IPS-18c (cell line): Measurements from ENCODE around the gene SHROOM2.

ENCODE experiments used
- H3K4me3 ChIP-seq: 2 replicates; pipeline ENCODE4 v1.7.0; 2013; ENCODE audit warnings: low read depth, mild to moderate bottlenecking, low read length, moderate library complexity; ENCODE audit not compliant: insufficient read depth
- H3K9me3 ChIP-seq: one replicate; pipeline ENCODE4 v1.6.1; 2013; ENCODE audit warnings: mild to moderate bottlenecking, low read length, moderate library complexity; ENCODE audit not compliant: control insufficient read depth, insufficient read depth

Gene SHROOM2, protein sequence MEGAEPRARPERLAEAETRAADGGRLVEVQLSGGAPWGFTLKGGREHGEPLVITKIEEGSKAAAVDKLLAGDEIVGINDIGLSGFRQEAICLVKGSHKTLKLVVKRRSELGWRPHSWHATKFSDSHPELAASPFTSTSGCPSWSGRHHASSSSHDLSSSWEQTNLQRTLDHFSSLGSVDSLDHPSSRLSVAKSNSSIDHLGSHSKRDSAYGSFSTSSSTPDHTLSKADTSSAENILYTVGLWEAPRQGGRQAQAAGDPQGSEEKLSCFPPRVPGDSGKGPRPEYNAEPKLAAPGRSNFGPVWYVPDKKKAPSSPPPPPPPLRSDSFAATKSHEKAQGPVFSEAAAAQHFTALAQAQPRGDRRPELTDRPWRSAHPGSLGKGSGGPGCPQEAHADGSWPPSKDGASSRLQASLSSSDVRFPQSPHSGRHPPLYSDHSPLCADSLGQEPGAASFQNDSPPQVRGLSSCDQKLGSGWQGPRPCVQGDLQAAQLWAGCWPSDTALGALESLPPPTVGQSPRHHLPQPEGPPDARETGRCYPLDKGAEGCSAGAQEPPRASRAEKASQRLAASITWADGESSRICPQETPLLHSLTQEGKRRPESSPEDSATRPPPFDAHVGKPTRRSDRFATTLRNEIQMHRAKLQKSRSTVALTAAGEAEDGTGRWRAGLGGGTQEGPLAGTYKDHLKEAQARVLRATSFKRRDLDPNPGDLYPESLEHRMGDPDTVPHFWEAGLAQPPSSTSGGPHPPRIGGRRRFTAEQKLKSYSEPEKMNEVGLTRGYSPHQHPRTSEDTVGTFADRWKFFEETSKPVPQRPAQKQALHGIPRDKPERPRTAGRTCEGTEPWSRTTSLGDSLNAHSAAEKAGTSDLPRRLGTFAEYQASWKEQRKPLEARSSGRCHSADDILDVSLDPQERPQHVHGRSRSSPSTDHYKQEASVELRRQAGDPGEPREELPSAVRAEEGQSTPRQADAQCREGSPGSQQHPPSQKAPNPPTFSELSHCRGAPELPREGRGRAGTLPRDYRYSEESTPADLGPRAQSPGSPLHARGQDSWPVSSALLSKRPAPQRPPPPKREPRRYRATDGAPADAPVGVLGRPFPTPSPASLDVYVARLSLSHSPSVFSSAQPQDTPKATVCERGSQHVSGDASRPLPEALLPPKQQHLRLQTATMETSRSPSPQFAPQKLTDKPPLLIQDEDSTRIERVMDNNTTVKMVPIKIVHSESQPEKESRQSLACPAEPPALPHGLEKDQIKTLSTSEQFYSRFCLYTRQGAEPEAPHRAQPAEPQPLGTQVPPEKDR (N-terminal part only)

DNA sequence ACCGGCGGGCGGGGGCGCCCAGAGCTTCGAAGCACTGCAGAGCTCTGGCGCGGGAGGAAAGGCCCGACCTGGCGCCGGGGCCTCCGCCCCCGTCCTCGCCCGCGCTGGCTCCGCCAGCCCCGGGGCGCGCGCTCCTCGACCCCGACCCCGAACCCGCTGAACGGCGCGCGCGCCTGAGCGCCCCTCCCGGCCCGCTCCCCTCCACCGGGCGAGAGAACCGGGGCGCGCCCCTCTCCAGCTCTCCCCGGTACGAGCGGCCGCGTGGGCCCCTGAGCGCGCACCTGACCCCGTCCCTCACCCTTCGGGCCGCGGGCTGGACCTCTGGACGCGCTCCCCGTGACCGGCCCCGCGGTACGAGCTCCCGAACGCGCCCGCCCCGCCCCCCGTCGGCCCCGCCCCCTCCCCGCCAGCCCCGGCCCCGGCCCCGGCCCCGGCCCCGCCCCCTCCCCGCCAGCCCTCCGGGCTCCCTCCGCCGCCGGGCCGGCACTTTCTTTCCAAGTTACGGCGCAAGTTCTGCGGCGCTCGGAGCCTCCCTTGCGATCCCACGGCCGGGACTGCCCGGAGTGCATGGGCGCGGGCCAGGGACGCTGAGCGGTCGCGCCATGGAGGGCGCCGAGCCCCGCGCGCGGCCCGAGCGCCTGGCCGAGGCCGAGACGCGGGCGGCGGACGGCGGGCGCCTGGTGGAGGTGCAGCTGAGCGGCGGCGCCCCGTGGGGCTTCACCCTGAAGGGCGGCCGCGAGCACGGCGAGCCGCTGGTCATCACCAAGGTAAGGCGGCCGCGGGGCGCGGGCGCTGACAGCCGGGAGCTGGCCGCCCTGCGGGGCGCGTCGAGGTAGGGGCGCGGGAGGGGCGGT lies at the start of gene SHROOM2:
TSS of gene SHROOM2 (plus strand) at position 486 of the 854 bp plus-strand sequence. CDS start at position 603, 117 bp downstream.
- H3K4me3 ChIP-seq, result peak within 1 kb of the TSS; percentile 53
- H3K9me3 ChIP-seq, result peaks cover 6% of the 10 kb centered on the region

DNA sequence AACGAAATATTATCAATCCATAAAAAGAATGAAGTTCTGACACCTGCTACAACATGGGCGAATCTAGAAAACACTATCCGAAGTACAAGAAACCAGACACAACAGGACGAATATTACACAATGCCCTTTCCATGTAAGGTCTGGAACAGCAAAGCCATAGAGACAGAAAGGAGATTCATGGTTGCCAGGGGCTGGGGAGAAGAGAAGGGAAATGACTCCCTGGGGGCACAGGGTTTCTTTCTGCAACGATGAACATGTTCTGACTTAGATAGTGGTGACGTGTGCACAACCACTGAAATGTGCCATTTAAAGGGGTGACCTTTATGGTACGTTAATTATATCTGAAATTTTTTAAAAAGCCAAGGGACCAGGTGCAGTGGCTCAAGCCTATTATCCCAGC lies 48.9 kb upstream of the SHROOM2 start:
- peaks cover 12% of the 10 kb centered on the region for H3K9me3 ChIP-seq
- no peak overlapping the region for H3K4me3 ChIP-seq

DNA sequence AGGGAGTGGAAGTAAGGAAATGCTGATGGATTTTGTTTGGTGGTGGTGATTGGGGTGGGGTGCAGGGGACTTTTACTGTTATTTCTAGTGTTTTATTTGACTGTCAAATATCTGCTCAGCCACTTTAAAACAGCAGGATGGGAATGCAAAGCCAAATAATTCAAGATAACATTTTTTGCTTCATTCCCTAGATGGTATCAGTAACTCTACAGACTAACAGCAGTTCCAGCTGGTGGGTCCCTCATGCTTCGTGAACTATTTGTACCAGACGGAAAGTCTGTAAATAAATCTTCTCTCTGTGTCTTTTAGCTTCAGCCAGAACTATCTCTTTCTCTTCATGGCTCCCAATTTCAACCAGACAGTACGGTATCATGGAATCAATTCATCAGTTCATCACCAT lies 48.1 kb upstream of the SHROOM2 start:
- H3K4me3 ChIP-seq, result no peak overlapping the region
- peaks cover 12% of the 10 kb centered on the region for H3K9me3 ChIP-seq

DNA sequence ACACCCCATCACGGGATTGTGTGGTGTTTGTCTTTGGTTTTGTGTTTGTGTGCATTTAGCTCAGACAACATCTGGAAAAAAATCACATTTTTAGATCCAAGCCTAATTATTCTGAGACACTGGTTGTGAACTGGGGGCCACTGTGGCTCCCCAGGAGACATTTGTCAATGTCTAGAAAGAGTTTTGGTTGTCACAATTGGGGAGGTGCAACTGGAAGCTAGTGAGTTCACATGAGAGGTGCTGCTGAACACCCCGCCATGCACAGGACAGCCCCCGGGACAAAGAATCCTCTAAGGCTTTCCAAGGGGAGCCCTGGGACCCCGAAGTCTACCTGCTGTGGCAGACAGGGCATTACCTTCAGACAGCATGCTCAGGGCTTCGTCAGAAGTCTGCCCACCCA lies 47.1 kb upstream of the SHROOM2 start:
- no peak overlapping the region for H3K4me3 ChIP-seq
- H3K9me3 ChIP-seq, result peaks cover 14% of the 10 kb centered on the region

DNA sequence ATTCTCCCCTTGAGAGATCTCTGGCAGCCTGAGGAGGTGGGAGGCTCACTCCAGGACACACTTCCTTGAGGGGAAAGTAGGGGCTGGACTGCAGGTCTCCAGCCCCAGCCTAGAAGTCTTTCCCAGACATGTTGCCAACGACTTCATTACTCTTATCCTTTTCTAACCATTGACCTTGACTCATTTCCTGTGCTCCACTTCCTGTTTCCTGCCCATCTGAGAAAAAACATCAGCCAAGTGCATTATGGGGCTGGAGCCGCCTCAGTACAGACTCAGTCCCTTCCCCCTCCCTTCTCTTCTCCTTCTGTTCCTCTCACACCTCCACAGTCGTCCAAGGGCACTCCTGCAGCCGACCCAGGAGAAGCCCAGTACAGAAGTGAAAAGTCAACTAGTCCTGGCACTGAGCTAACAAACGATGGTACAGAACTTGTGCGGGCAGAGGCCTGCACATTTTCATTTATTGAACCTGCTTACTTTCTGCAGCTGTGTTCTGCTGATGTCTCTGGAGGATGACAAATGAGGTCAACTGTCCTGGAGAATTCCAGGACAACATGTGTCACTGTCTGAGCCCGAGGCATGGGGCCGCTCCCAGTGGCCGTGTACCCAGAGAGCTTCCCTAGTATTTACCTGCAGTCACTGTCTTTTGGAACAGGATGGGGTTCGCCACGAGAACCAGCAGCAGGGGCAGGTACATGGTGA lies 40.7 kb upstream of the SHROOM2 start:
- Histone ChIP-seq H3K4me3 (no peak overlapping the region), H3K9me3 (peaks cover 8% of the 10 kb centered on the region)

DNA sequence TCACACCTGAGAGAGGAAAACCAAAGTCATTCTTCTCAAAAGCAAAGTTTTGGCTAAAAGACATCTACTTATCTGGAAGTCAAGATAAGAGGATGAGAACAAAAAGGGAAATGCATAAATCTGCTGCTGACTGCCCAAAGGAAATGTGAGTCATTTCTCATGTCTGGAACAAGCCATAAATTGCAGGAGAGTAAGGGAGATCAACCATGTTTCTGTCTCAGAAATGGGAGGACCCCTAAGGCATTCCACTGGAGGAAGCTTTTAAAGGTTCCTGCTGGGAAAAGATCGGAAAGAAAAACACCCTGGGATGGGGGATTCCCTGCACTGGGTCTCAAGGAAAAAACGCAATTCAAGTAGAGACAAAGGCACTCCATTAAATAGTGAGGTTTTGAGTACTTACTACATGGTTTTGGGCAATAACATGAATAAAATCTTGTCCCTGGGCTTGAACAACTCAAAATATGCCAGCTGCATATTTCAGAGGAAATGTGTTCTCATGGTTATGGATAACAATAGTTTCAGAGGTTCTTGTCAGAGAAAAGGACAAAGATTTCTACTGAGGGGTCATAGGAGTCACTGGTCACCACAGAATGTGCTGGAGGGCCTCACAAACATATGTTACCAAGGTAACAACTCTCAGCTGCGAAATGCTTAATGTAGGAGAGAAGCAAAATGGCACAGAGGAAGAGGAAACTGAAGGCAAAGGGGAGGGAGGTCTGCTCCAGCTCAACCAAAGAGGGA lies 39.9 kb upstream of the SHROOM2 start:
- H3K4me3 ChIP-seq, result no peak overlapping the region

DNA sequence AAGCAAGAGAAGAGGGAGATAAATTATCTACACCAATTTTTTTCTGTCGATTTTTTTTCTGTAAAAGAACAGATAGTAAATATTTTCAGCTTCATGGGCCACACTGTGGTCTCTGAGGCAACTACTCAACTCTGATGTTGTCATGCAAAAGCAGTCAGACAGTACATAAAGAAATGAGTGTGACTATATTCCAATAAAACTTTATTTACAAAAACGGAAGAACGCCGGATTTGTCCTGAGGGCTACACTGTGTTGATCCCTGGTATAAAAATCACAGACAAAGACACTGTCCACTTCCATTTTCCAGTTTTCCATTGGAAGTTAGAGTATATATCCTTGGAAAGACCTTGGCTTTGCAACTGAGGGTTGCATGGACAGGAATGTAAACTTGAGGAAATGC lies 38.6 kb upstream of the SHROOM2 start:
- H3K4me3 ChIP-seq, result no peak overlapping the region

More for the DNA sequence above, 39.9 kb upstream of the SHROOM2 start:
- H3K9me3 ChIP-seq, result peaks cover 12% of the 10 kb centered on the region

DNA sequence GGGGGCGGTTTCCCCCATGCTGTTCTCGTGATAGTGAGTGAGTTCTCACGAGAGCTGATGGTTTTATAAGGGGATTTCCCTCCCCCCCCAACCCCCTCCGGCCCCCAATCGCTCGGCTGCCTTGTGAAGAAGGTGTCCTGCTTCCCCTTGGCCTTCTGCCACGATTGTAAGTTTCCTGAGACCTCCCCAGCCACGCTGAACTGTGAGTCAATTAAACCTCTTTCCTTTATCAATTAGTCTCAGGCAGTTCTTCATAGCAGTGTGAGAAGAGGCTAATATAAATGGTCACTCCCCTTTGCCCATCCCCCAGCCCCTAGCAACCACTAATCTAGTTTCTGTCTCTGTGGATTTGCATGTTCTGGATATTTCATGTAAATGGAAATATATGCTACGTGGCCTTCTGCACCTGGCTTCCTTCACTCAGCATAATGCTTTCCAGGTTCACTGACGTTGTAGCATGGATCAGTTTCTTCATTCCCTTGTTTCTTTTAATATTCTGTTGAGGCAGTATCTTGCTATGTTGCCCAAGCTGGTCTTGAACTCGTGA lies 37.0 kb upstream of the SHROOM2 start:
- no peak overlapping the region for H3K4me3 ChIP-seq
- H3K9me3 ChIP-seq, result peaks cover 13% of the 10 kb centered on the region

More for the DNA sequence above, 38.6 kb upstream of the SHROOM2 start:
- H3K9me3 ChIP-seq, result peaks cover 12% of the 10 kb centered on the region

DNA sequence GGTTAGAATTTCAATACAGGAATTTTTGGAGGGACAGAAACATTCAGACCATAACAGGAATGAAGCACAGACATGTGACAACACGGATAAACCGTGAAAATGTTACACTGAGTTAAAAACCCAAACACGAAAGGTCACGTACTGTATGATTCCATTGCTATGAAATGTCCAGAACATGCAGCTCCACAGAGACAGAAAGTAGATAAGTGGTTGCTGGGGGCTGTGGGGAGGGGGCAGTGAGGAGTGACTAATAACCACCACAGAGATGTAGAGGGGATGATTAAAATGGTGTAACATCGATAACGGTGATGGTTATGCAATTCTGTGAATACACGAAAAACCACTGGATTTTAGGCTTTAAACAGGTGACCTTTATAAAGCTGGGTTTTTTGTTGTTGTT lies 28.9 kb upstream of the SHROOM2 start:
- H3K9me3 ChIP-seq, result peaks cover 8% of the 10 kb centered on the region

DNA sequence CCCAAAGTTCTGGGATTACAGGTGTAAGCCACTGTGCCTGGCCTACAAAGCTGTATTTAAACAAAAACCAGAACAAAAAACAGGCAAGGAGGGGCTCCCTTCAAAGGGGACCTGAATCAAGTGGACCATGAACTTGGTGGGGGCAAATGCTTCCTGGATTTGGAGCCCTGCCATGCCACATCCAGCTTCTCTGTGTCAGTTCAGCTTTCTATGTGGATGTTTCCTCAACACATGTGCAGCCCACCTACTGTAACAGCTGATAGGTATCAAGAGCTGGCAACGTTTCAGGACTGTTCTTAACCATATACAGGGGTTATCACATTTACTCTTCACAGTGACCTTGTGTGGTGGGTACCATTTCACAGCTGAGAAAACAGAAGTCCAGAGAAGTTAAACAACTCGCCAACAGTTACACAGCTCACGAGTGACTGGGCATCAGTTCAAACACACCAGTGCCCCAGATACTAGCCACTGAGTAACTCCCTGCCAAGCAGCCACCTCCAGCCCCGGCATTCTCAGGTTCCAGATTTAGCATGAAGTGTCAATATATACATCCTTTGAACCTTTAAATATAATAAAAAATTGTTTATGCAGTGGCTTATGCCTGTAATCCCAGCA lies 28.1 kb upstream of the SHROOM2 start:
- H3K9me3 ChIP-seq, result peaks cover 8% of the 10 kb centered on the region
- H3K4me3 ChIP-seq, result no peak overlapping the region

More for the DNA sequence above, 28.9 kb upstream of the SHROOM2 start:
- H3K4me3 ChIP-seq, result no peak overlapping the region

DNA sequence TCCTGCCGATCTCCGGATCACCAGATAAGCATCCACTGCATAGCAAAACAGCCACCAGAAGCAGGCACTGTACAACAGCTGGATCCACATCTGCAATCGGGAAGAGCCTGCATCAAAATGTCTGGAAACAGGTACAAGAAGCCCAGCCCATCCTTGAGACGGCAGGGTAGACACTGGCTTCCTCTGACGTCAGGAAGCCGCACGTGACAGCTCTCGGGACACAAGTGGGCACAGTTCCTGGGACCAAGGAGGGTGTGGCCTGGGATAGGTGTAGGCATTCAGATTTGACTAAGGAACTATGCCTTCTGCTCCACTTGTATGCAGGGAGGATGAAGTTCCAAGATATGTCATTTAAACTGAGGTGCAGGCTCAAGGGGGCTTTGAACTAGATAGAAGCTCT lies 26.9 kb upstream of the SHROOM2 start:
- no peak overlapping the region; the same call in 1 of the 2 replicates for H3K4me3 ChIP-seq
- H3K9me3 ChIP-seq, result peaks cover 9% of the 10 kb centered on the region

DNA sequence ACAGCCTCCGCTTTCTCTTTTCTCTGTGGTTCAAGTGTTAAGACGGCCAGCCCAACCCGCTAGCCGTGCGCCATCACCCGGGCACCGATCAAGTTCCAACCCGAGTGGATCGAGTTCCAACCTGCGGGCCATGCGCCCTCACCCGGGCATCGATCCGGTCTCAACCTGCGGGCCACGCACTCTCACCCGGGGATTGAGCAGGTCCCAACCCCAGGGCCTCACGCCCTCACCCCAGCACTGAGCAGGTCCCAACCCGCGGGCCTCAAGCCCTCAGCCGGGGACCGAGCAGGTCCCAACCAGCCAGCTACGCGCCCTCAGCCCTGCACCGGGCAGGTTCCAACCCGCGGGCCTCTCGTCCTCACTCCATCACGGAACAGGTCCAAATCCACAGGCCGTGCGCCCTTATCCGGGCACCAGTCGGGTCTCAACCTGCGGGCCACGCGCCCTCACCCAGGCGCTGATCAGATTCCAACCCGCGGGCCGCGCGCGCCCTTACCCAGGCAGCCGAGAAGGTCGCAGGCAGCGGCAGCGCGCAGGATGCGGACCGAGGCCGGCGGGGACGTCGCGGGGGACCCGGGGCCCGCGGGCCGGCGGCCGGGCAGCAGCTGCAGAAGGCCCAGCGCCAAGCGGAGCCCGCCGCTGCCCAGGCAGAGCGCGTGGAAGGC lies 21.0 kb upstream of the SHROOM2 start:
- peaks cover 14% of the 10 kb centered on the region for H3K9me3 ChIP-seq
- peak overlapping the region; percentile 38 for H3K4me3 ChIP-seq

DNA sequence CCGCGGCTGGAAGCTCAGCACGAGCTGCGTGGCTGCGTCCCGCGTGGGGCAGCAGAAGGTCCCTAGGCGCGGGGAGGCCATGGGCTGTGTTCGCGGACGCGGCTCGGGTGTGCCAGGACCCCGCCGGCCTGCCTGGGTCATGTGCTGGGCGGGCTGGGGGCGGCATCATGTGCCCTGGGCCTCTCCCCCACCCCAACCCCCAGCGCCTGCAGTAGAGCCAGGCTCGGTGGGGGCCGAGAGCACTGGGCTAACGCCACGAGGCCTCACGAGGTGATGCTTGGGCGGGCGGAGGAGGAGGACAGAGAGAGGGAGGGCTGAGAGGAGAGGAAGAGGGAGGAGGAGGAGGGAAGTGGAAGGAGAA lies 20.5 kb upstream of the SHROOM2 start, which contains the start of gene GPR143:
TSS of gene GPR143 (minus strand) at position 111 of the 361 bp plus-strand sequence. CDS start at position 81, 30 bp downstream.
- peak within 1 kb of the TSS; percentile 38 for H3K4me3 ChIP-seq
- H3K9me3 ChIP-seq, result peaks cover 16% of the 10 kb centered on the region

DNA sequence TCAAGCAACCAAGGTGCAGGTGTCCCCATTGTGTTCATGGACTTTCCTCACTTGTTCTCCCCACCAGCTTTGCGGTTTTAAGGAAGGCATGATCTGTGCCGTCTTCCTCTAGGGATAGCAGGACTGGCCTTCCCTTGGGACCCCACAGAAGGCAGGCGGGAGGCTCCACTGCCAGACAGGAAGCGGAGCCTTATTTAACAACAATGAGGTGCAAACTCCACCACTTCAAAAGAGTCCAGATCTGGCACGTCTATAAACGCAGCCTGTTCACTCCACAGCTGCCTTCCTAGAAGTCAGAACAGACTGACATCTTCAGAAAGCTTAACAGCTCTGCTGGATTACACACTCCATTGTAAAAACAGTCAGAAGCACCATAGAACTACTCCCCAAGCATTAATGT lies 18.9 kb upstream of the SHROOM2 start:
- H3K9me3 ChIP-seq, result peaks cover 16% of the 10 kb centered on the region
- H3K4me3 ChIP-seq, result no peak overlapping the region
